ENCODE data around the gene B4GALT1. TPM values are rescaled to one million over a fixed set of nuclear protein-coding genes. Genes with fewer than 3 reads are reported as not detected.

The B4GALT1 gene
- total and polyA plus RNA-seq, 9 donors, result 35.8 to 226 (median 88.3) TPM

DNA sequence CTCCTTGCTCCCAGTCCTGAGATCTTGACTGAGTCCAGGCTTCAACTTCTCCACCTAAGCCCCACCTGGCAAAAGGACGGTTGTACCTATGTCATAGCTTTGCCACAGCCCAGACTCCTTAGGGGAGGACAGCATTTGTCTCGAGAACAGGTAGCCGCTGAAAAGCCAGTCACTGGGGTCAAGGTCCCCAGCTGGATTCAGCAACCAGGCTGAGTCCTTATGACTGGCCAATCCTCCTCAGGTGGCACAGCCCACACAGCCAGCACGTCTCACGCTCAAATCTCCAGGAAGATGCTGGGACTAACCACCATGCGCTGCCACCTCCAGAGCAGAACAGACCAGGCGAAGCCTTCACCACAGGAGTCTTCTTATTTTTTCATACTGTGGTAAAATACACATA is 62.7 kb downstream of the B4GALT1 start:
- no peak for DNase-seq
- H3K4me3 ChIP-seq, result no peak overlapping the region
- 81 to 86% (median 84%) methylated on average over 7 of the region's 7 CpGs for WGBS, 3 donors
- peaks cover 8% of the 10 kb centered on the region for H3K4me1 ChIP-seq (ENCODE audit: insufficient read depth)
- H3K9me3 ChIP-seq, result no peaks in the 10 kb centered on the region
- H3K27ac ChIP-seq, result no peak overlapping the region
- no peaks in the 10 kb centered on the region for H3K27me3 ChIP-seq
- TF ChIP-seq POLR2A (IDR thresholded peaks at IDR 0.05), result no peak
- no peak for TF ChIP-seq EP300 (IDR thresholded peaks at IDR 0.05)
- TF ChIP-seq CTCF (IDR thresholded peaks at IDR 0.05), result no peak
- intact Hi-C loops (cut with DNase I), result no loop called here
- no peaks in the 10 kb centered on the region for H3K36me3 ChIP-seq

DNA sequence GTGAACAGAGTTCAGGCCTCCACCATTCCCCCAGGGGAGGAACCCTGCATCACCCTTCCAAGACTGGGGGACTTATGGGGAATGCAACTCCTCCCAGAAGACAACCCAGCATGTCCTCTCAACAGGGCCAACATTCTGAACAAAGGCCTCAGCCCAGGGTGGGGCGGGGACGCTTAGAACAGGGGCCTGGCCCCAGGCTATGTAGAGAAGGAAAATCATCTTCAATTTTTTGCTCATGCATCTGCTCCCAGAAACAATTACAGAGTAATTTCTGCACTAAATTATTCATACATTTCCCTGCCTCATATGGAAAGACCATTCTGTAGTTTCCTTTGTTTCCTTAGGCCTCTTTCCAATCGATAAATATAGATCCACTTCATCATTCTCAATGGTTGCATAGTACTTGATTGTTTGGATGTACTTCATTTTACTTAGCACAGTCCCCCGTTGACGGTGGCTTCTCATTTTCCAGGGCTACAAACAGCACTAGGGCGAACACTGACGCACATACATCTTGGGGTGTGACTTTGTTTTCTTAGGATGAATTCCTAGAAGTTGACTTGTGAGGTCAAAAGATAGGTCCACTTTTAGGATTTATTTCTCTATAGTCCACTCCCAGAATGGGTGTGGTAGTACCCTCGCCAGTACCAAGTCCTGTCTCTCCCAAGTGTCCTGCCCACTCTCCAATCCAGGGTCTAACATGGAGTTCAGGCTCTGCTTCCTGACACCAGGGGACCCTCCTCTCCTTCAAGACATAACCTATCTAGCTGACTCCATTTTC is 63.4 kb downstream of the B4GALT1 start:
- Histone ChIP-seq H3K4me1 (ENCODE audit: insufficient read depth) (peaks cover 8% of the 10 kb centered on the region), H3K27ac (no peak overlapping the region), H3K9me3 (no peaks in the 10 kb centered on the region), H3K36me3 (no peaks in the 10 kb centered on the region), H3K4me3 (no peak overlapping the region), H3K27me3 (no peaks in the 10 kb centered on the region)
- no peak for DNase-seq
- intact Hi-C loops (cut with DNase I), result no loop called here
- TF ChIP-seq POLR2A (IDR thresholded peaks at IDR 0.05) (no peak), CTCF (IDR thresholded peaks at IDR 0.05) (no peak)
- 82 to 93% (median 85%) methylated on average over 8 of the region's 8 CpGs for WGBS, 3 donors

DNA sequence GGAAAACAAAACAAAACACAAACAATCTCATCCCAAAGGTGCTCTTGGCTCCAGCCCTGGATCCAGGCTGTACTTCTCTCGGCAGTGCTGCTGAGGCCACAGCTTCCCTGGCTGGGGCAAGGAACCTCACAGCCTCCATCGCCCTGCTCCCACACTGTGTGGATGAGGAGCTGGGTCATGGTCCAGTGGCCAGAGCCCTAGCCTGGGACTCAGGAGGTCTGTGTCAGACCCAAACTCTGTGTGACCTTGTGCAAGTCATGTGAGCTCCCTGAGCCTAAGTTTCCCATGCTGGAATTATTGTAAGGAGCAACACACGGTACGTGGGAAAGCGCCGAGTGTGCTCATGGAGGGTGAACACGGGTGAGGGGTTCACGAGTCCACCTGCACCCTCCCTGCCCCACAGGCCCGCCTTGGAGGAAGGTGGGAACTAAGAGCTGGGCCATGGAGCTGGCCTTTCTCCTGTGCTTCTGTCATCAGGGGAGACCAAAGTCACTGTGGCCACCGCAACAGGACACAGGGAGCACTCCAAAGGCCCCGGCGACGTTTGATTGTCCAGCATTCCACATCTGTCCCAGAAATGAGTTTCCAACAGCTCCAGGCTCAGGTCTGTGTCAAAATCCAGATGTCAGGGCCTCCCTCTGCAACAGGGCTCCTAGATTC is 64.5 kb downstream of the B4GALT1 start:
- Histone ChIP-seq H3K9me3 (no peaks in the 10 kb centered on the region), H3K4me1 (ENCODE audit: insufficient read depth) (peaks cover 8% of the 10 kb centered on the region), H3K27ac (no peak overlapping the region), H3K36me3 (no peaks in the 10 kb centered on the region), H3K27me3 (no peaks in the 10 kb centered on the region), H3K4me3 (no peak overlapping the region)
- 86 to 92% (median 90%) methylated on average over 13 of the region's 13 CpGs for WGBS, 3 donors
- TF ChIP-seq POLR2A (IDR thresholded peaks at IDR 0.05) (no peak), CTCF (IDR thresholded peaks at IDR 0.05) (no peak), EP300 (IDR thresholded peaks at IDR 0.05) (no peak)
- no peak for DNase-seq
- intact Hi-C loops (cut with DNase I), result no loop called here

DNA sequence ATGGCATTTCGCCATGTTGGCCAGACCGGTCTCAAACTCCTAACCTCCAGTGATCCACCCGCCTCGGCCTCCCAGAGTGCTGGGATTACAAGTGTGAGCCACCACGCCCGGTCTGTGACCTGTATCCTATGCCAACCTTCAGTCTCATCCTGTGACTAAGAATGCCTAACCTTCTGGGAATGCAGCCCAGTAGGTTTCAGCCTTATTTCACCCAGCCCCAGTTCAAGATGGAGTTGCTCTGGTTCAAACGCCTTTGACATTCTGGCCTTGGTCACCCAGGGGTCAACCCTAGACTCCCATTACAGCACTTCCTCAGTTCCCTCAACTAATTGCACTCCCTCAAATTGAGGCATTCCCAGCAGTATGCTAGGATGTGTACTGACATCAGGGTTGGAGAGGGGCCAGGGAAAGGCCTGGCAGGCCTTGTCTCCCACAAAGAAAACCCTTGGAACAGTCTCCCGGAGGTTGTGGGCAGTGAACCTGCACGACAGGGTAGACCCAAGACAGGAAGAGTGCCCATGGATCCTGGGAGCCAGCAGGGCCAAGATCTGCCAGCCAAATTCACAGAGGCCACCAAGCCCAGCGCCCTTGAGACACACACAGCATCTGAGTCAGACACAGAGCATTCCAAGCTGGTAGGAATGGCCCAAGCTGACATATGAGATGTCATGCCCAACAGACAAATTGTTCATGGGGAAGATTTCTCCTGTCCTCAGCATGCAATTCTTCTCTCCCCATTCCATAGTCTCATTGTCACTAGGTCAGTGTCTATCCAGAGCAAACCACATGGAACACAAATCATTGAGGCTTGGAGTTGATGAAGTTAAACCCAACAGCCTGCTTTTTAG is 65.8 kb downstream of the B4GALT1 start:
- H3K4me1 ChIP-seq (ENCODE audit: insufficient read depth), result no peaks in the 10 kb centered on the region
- H3K4me3 ChIP-seq, result no peak overlapping the region
- H3K27ac ChIP-seq, result no peak overlapping the region
- H3K27me3 ChIP-seq, result no peaks in the 10 kb centered on the region
- no peak for DNase-seq
- TF ChIP-seq POLR2A (IDR thresholded peaks at IDR 0.05), result no peak
- TF ChIP-seq EP300 (IDR thresholded peaks at IDR 0.05), result no peak
- no peak for TF ChIP-seq CTCF (IDR thresholded peaks at IDR 0.05)
- H3K9me3 ChIP-seq, result no peaks in the 10 kb centered on the region
- no peaks in the 10 kb centered on the region for H3K36me3 ChIP-seq
- 69 to 76% (median 74%) methylated on average over 10 of the region's 10 CpGs for WGBS, 3 donors
- intact Hi-C loops (cut with DNase I), result no loop called here

Data from ovary (tissue), 9 donors.